Stimulated activated CD8-positive, alpha-beta memory T cell treated with anti-CD3 and anti-CD28 coated beads, Interleukin-15, amount 100 ng/mL, for 48 hours (primary cell): ENCODE results near the gene COG3.

Source experiments
- DNase-seq, 2 donors: peaks; one replicate each; pipeline ENCODE4 v3.0.0-alpha.2; 2020; ENCODE audit warnings: low read depth in 2 of 2

The COG3 gene

DNA sequence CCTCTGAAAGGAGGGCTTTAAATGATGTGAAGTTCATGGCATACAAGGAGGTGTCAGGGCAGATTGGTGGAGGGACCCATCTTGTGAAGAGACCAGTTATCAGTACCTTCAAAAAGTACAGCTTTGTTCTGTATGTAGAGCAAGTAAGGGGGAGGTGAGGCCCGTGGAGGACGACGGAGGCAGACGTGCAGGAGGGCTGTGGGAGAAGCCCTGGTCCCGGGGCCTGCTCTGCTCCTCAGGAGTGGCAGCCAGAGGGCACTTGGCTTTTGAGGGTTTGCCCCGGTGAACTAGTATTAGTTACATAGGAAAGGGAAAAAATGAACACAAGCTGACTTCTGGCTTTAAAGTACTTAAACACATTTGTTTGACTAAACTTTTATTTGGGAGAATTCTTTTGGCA, 42.1 kb downstream of the COG3 start:
- DNase-seq = no peak

DNA sequence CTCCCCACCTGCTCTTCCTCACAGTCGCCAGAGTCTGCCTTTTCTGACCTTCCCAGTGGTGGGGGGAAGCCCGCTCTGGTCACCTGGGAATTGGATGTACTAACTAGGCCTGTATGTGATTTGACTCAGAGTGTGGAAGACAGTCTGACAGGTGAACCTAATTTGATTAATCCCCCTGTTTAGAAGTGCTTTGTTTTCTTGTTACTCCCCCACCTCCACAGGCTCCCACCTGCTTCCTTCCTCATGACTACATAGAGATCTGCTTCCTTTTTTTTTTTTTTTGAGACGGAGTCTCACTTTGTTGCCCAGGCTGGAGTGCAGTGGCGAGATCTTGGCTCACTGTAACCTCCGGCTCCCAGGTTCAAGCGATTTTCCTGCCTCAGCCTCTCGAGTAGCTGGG, 44.0 kb downstream of the COG3 start:
- DNase-seq = no peak

DNA sequence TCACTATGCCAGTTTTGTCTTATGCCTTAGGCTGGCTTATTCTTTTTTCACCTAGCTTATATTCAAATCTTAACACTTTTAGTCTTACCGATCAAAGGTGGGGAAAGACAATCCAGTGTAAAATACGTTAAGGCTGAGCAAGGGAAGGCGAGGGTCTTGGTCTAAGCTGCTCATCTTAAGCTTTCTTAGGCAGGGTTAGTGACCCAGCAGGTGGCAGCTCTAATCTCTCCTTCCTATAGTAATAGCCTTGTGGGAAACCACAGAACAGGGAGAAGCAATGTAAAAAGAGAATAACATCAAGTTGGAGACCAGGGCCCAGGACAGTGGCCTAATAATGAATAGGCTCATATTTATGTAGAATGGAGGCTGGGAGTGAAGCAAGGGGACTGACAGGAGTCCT, 45.9 kb downstream of the COG3 start:
- DNase-seq = no peak

GRCh38 chr13:45511310-45512097, 46.8 kb downstream of the COG3 start:
- DNase-seq = peak in 1 of 2 donors; percentile 4

- no peak for DNase-seq
These were observed 47.4 kb downstream of the COG3 start for GRCh38 chr13:45512098-45512496.

DNA sequence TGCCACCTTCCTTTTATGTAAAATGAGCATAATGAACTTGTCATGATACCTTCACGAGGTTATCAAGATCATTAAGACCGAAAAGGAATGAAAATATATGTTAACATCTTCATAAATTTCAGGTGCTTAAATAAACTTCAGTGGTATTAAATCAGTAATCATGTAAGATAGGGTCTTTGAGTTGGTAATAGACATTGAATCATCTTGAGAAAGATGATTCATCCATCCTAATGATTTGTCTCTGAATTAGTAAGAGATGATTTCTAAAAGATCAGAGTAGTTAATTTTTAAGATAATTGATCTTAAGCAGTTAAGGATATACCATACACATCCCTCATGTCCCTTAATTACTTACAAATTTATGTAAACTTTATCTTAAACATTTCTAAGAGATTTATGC, 52.0 kb downstream of the COG3 start:
- no peak for DNase-seq

- DNase-seq = no peak
These were observed 53.9 kb downstream of the COG3 start for GRCh38 chr13:45518525-45519245.

GRCh38 chr13:45519493-45519892, 54.8 kb downstream of the COG3 start:
- DNase-seq = no peak

DNA sequence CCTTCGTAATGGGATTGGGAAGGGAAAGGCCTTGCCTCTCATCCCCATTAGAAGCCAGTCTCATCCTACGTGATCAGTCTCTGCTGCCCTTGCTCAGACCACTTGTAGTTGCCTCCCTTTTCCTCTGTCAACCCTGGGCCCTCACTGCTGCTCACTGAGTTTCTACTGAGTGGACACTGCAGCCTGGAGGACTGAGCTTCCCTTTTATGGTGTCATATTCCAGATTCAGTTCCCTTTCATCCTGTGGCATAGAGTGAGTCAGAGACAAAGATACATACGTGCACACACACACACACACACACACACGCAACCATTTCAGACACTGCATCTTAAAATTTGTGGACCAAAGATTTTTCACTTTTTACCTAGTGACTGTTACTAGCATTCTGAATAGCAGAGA, 56.6 kb downstream of the COG3 start:
- DNase-seq = no peak

DNA sequence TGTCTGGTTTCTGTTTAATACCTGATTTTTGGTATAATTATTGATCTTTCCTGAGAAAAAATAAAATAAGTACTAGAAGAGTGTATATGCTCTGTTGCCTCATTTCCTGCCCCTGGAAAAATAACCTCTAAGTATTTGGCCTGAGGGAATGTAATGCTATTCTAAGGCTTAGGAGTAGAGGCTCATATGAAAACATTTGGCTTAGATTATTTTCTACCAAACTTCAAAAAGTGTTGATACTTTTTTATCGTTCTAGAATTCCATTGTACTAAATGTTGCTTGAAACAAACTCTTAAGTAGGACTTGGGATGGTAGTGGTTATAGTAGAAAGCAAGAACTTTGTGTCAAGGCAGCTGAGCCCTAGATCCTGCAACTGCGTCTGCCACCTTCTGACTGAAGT, 57.8 kb downstream of the COG3 start:
- no peak for DNase-seq

DNA sequence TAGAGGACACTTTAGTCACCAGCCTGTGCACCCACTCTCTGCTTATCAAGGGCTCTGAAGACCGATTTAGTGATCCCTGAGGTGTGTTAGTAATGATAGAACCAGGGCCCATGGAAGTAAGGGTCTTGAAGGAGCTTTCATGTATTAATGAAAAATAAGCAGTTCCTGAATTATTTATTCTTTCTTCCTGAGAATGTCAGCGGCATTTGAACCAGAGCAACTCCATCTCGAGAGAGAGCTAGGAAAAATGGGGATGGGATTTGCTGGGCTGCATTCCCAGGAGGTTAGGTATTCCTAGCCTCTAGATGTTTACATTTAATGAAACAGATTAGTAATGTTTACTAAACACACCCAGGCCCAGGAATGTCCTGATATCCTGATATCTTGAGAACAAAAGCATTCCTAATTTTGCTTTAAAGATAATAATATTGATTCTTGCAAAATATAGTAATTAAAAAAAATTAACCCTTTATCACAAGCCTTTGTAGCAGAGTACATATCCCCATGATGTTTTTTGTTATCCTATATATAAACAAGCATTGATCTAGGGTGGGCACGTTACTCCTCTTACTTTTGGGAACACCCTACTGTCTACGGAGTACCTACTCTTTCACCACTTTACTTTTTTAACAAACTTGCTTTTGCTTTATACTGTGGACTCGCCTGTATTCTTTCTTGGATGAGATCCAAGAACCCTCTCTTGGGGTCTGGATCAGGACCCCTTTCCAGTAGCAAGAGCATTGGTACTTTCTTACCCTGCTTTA, 63.1 kb downstream of the COG3 start:
- DNase-seq = no peak

DNA sequence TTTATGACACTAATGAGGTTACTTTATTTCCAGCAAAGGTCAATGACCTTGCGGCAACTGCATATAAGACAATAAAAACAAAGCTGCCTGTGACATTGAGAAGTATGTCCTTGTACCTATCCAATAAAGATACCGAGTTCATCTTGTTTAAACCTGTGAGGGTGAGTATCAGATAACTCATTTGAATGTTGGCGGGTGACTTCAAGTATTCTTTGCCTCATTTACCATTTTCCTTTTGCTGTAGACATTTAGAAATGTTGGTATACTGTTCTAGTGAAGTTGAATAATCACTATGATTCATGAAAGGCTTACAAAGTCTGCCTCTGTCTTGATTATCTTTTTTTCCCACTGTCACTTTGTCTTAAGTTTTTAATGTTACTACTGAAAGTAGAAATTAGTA, 65.0 kb downstream of the COG3 start:
- no peak for DNase-seq

GRCh38 chr13:45534604-45535003, 69.9 kb downstream of the COG3 start:
- DNase-seq = no peak

DNA sequence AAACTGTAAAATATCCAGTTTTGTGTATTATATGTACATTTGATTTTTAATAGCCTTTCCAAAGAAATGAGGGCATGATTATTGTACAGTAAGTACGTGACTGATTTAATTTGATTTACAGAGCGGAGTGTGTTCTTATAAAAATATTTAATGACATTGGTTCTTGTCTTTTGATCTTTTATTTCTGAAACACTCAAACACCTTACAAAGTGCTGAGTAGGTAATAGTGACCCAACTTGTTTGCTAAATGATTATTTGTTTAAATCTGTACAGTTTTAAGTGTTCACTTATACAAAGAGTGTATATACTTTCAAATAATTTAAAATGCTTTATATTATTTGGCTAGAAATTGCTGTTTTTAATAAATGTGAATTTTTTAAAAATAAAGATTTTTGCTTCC, 71.5 kb downstream of the COG3 start:
- DNase-seq = no peak

DNA sequence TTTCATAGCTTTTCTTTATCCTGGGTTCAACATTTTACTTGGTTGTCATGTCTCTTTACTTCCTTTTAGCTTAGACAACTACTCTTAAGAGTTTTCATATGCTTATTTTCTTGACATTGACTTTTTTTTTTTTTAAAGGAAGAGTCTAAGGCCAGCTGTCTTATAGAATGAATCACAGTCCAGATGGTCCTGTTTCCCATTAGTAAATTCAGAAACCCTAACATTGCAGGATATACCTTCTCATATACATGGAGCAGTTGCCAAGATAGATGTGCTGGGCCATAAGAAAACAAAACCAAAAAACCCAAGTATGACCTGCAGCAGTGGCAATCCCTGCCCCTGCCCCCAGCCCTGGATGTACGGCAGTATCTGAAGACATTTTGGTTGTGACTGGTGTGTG, 72.8 kb downstream of the COG3 start:
- no peak for DNase-seq

- no peak for DNase-seq
These were observed 73.6 kb downstream of the COG3 start for GRCh38 chr13:45538382-45538781.

- no peak for DNase-seq
These were observed 75.5 kb downstream of the COG3 start for GRCh38 chr13:45540195-45540594.

DNA sequence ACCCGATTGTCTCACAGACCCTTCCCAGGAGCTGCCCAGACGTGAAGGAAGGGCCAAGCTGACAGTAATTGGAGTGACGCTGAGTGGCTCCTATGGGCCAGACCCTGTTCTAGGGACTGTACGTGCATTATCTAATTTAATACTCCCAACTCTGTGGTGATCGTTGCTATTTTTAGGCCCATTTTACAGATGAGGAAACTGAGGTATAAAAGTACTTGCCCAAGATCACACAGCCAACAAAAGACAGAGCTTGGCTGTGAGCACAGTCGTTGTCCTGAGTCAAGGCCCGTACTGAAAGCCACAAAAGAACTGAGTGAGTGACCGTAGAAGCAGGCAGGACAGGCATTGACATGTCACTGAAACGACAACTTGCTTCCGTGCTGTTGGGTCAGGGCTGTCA, 76.1 kb downstream of the COG3 start:
- DNase-seq = no peak

DNA sequence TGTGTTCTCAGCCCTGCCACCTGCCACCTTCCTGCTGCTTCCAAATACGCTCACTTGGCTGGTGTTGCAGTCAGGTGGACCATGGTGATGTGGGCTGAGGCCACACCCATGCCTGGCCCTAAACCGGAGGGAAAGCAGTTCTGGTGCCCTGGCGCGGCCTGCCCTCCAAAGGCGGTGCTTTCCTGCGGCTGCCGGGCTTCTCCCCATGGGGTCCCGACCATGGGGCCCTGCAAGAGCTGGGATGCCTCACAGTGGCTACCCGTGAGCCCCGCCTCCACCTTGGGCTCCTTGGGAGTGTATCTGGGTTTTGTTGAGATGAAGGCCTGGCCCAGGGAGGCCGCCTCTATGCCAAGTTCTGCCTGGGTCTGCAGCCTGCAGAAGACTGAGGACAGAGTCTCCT, 77.1 kb downstream of the COG3 start:
- DNase-seq = no peak

DNA sequence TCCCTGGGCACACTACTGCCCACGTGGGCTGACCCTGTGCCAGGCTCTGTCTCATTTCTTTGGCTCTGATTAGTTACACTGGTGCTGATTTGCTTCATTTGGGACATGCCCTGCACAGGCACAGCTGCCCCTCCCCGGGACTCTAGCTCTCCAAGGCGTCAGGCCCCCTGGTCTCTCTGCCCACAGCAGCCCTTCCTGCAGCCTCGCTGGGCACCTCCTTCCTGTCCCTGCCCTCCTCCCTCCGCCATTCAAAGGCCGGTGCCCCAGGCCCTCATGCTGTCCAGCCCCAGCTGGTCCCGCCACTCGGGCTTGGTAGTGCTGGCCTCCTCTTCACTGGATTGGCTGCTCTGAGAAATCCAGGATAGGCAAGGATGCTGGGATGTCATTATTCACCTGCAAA, 77.7 kb downstream of the COG3 start:
- no peak for DNase-seq

GRCh38 chr13:45542878-45543277, 78.1 kb downstream of the COG3 start:
- no peak for DNase-seq

GRCh38 chr13:45544520-45544919, 79.8 kb downstream of the COG3 start:
- DNase-seq = no peak
